Body of pancreas (tissue), 4 donors: ENCODE data around the gene PACS1. TPM values are rescaled to one million over a fixed set of nuclear protein-coding genes. Genes with fewer than 3 reads are reported as not detected.

ENCODE experiments used
- ATAC-seq: fragments of 150-250 bp; one replicate; pipeline ENCODE4 v1.9.1; 2016
- DNase-seq, 4 donors: peaks; one replicate each; pipeline ENCODE4 v3.0.0-alpha.2; 2019
- H3K27ac ChIP-seq, 4 donors: fragments of 200-600 bp; sonication (generic); 1 replicate in 3 of 4; 2 replicates in 1 of 4; pipeline versions ENCODE4 v1.5.1 to v1.6.1; 2016 to 2019; ENCODE audit warnings: mild to moderate bottlenecking in 1 of 4, mixed read lengths in 1 of 4, moderate library complexity in 1 of 4
- H3K27me3 ChIP-seq, 2 donors: fragments of 200-600 bp; sonication (generic); one replicate each; pipeline ENCODE4 v1.6.0; 2016; ENCODE audit warnings: mild to moderate bottlenecking in 1 of 2
- H3K36me3 ChIP-seq, 2 donors: fragments of 200-600 bp; sonication (generic); replicated peaks in 1 of 2; 2 replicates each; pipeline ENCODE4 v1.5.1; 2016; ENCODE audit warnings: low read depth in 2 of 2; ENCODE audit not compliant: insufficient read depth in 1 of 2
- H3K4me1 ChIP-seq: fragments of 200-600 bp; sonication (generic); one replicate; pipeline ENCODE4 v1.6.0; 2016
- H3K4me3 ChIP-seq, 2 donors: fragments of 200-600 bp; sonication (generic); 1 replicate in 1 of 2; 2 replicates in 1 of 2; pipeline ENCODE4 v1.5.1; 2016 to 2019
- H3K9me3 ChIP-seq, 3 donors: fragments of 200-600 bp; sonication (generic); 1 replicate in 2 of 3; 2 replicates in 1 of 3; pipeline ENCODE4 v1.5.1; 2016
- CTCF ChIP-seq, 7 experiments: fragments of 450-650 bp in 4 of 7; fragments of 200-600 bp in 3 of 7; sonication (generic) in 3 of 7; IDR thresholded peaks; one replicate each; pipeline ENCODE4 v1.5.1; 2016 to 2019; ENCODE audit warnings: antibody characterized with exemption in 7 of 7
- POLR2A ChIP-seq, 3 donors: fragments of 450-650 bp; IDR thresholded peaks; one replicate each; pipeline ENCODE4 v1.6.1; 2016; ENCODE audit warnings: antibody characterized with exemption in 3 of 3, mild to moderate bottlenecking in 2 of 3
- WGBS, 2 donors: methylation state at CpG; one replicate each; pipeline ENCODE4 v1.1.5; 2017; 5-methylcytosine and 5-hydroxymethylcytosine counted together
- intact Hi-C: fragments of 100-400 bp; cut with DNase I; formaldehyde crosslinking; loops from one replicate; pipeline ENCODE4 v1.15.1; 2023
- total RNA-seq, 2 donors: library from RNA; depleted of rRNA; stranded (reverse); fragments of >200 nt; gene quantifications; one replicate each; pipeline ENCODE4 v1.1.0, GENCODE V29; 2016

Gene PACS1
- total RNA-seq, 2 donors from 2014 or later, result 17.5 to 19.7 TPM

- intact Hi-C loops, result no loop called here
- peaks cover 56% of the 10 kb centered on the region for H3K4me1 ChIP-seq
- TF ChIP-seq POLR2A (IDR thresholded peaks at IDR 0.05), result no peak
- TF ChIP-seq CTCF (IDR thresholded peaks at IDR 0.05), result no peak
- peak overlapping the region; percentile 3 to 70 (median 42) for H3K27ac ChIP-seq
- DNase-seq (peak; percentile 54 to 80 (median 64)), ATAC-seq (peak; percentile 61)
- no peaks in the 10 kb centered on the region for H3K9me3 ChIP-seq
- no peaks in the 10 kb centered on the region for H3K27me3 ChIP-seq
- no peak overlapping the region for H3K4me3 ChIP-seq
- no peaks in the 10 kb centered on the region for H3K36me3 ChIP-seq
- WGBS, 2 donors, result 39 to 51% methylated on average over 6 of the region's 6 CpGs
Measured at GRCh38 chr11:66123902-66124301, 53.8 kb downstream of the PACS1 start.

- WGBS, 2 donors, result 80 to 89% methylated on average over 3 of the region's 3 CpGs
- Histone ChIP-seq H3K27ac (peak overlapping the region in 3 of 4 donors; percentile 24 to 70 (median 61)), H3K27me3 (no peaks in the 10 kb centered on the region), H3K9me3 (no peaks in the 10 kb centered on the region), H3K36me3 (no peaks in the 10 kb centered on the region), H3K4me1 (peaks cover 50% of the 10 kb centered on the region), H3K4me3 (no peak overlapping the region)
- intact Hi-C loops, result no loop called here
- ATAC-seq (no peak), DNase-seq (no peak)
- TF ChIP-seq POLR2A (IDR thresholded peaks at IDR 0.05), result no peak
- TF ChIP-seq CTCF (IDR thresholded peaks at IDR 0.05), result no peak
Measured at GRCh38 chr11:66124564-66124963, 54.5 kb downstream of the PACS1 start.

DNA sequence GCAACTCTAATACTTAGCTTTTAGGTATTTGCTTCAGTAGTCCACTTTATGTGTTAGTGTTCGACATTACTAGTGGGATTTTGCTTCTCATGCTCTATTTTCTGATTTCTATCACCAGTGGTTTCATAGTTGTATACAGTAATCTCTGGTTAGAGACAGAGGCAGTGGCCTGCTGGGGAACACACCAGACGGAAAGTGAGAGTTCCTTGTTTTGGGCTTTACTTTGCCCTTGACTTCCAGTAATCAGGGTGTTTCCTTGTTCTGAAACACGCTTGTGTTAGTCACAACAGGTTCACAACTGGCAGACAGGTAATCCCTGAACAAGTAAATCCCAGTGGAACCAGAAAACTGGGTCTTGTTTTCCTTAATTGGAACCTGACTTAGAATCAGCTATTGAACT is 56.0 kb downstream of the PACS1 start:
- H3K4me3 ChIP-seq, result no peak overlapping the region
- no peaks in the 10 kb centered on the region for H3K27me3 ChIP-seq
- H3K9me3 ChIP-seq, result no peaks in the 10 kb centered on the region
- no peaks in the 10 kb centered on the region for H3K36me3 ChIP-seq
- peak overlapping the region; percentile 15 to 76 (median 56) for H3K27ac ChIP-seq
- WGBS, 2 donors, result 43 to 49% methylated on average over 3 of the region's 3 CpGs
- H3K4me1 ChIP-seq, result peaks cover 36% of the 10 kb centered on the region
- DNase-seq, result peak in 2 of 4 donors; percentile 40 to 59
- peak; percentile 65 for ATAC-seq
- intact Hi-C loops, result no loop called here
- TF ChIP-seq POLR2A (IDR thresholded peaks at IDR 0.05) (no peak), CTCF (IDR thresholded peaks at IDR 0.05) (no peak)

DNA sequence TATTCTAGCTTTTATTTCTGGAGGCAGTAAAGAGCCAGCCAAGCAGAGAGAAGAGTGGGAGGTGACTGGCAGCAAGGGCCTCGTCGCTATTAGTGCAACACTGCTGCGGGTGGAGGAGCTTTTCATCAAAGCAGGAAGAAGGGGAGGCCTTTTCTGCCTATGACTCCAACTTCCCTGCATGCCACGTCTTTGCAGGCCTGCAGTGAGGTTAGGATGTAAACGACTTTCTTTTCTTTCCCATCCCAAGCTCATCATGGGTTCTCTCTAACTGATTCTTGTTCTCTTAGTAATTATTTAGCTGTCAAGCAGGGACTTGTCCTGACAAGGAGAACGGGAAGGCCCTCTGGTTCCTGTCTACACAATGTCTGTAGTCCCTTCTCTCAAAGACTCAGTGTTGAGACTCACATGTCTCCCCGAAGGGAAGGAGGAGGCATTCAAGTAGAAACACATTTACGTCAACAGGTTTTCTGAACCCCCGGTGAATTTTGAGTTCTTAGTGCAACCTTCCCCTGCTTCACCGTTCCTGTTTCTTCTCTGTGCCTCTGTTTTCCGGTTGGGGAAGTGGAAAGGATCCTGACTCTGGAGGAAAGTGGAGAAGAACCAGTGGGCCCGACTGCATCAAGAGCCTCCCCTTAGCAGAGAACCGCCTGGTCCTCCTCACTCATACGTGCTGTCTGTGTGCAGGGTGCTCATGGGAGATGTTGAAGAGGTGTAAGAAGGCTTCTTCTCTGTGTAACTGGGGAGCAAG is 56.9 kb downstream of the PACS1 start:
- Histone ChIP-seq H3K36me3 (no peaks in the 10 kb centered on the region), H3K9me3 (no peaks in the 10 kb centered on the region), H3K4me1 (peaks cover 36% of the 10 kb centered on the region), H3K4me3 (no peak overlapping the region), H3K27me3 (no peaks in the 10 kb centered on the region), H3K27ac (peak overlapping the region in 3 of 4 donors; percentile 15 to 76 (median 66))
- 53 to 65% methylated on average over 14 of the region's 14 CpGs for WGBS, 2 donors
- ATAC-seq, result no peak
- DNase-seq, result peak in 3 of 4 donors; percentile 43 to 59 (median 55)
- intact Hi-C loops, result no loop called here
- TF ChIP-seq CTCF (IDR thresholded peaks at IDR 0.05) (no peak), POLR2A (IDR thresholded peaks at IDR 0.05) (no peak)

GRCh38 chr11:66130978-66131377 is 60.9 kb downstream of the PACS1 start:
- Histone ChIP-seq H3K36me3 (no peaks in the 10 kb centered on the region), H3K27me3 (no peaks in the 10 kb centered on the region), H3K4me3 (no peak overlapping the region), H3K27ac (no peak overlapping the region), H3K4me1 (peaks cover 14% of the 10 kb centered on the region), H3K9me3 (no peaks in the 10 kb centered on the region)
- intact Hi-C loops, result loop anchor here (10.0 kb wide), 1 partner anchor 66 kb away; no protein-coding TSS in a partner anchor
- ATAC-seq, result no peak
- 71 to 72% methylated on average over 3 of the region's 3 CpGs for WGBS, 2 donors
- no peak for DNase-seq
- TF ChIP-seq CTCF (IDR thresholded peaks at IDR 0.05), result no peak
- TF ChIP-seq POLR2A (IDR thresholded peaks at IDR 0.05), result no peak
